ENCODE results near the gene WFDC8.

GRCh38 chr20:45588800-45589199, 9.7 kb upstream of the WFDC8 start:
- TF ChIP-seq CTCF (IDR thresholded peaks at IDR 0.05) (no peak), POLR2A (IDR thresholded peaks at IDR 0.05) (no peak)

Data from Peyer's patch (tissue), 4 donors.